Left ventricle myocardium inferior (tissue), 1 donor: Measurements from ENCODE around the gene SSBP3. TPM values are rescaled to one million over a fixed set of nuclear protein-coding genes. Genes with fewer than 3 reads are reported as not detected.

Experiments used
- DNase-seq: peaks from one replicate; pipeline ENCODE4 v3.0.0-alpha.2; 2020
- H3K27ac ChIP-seq: fragments of 200-600 bp; replicated peaks from 2 replicates; pipeline ENCODE4 v1.8.0; 2021
- H3K27me3 ChIP-seq: fragments of 200-600 bp; 2 replicates; pipeline ENCODE4 v1.8.0; 2021; ENCODE audit warnings: low read depth
- H3K36me3 ChIP-seq: fragments of 200-600 bp; 2 replicates; pipeline ENCODE4 v1.8.0; 2021
- H3K4me1 ChIP-seq: fragments of 200-600 bp; 2 replicates; pipeline ENCODE4 v1.8.0; 2021
- H3K4me3 ChIP-seq: fragments of 200-600 bp; 2 replicates; pipeline ENCODE4 v1.8.0; 2021; ENCODE audit warnings: mild to moderate bottlenecking, moderate library complexity
- H3K9me3 ChIP-seq: fragments of 200-600 bp; replicated peaks from 2 replicates; pipeline ENCODE4 v1.8.0; 2021
- CTCF ChIP-seq: fragments of 200-600 bp; IDR thresholded peaks from 2 replicates; pipeline ENCODE4 v1.8.0; 2021; ENCODE audit warnings: antibody characterized with exemption, mild to moderate bottlenecking, borderline replicate concordance
- intact Hi-C: fragments of 100-400 bp; cut with micrococcal nuclease; formaldehyde crosslinking; loops from one replicate; pipeline ENCODE4 v1.11.0; 2022
- total RNA-seq: library from RNA; stranded (reverse); fragmentation: NEBNext Ultra II Directional; extraction: Animal tissue kit (Norgen Biotek cat#: 25700); gene quantifications from one replicate; pipeline ENCODE4 v1.2.1, GENCODE V29; 2021
- donor health status: DM: no; HTN: yes; CAD: no; lungs with severe emphysema.

Gene SSBP3
- total RNA-seq, 1 donor from 2014 or later = 57.7 TPM

- no peak overlapping the region for H3K4me3 ChIP-seq
- intact Hi-C loops = no loop called here
- H3K27me3 ChIP-seq = no peaks in the 10 kb centered on the region
- TF ChIP-seq CTCF = no peak
- H3K27ac ChIP-seq = no peak overlapping the region
- peaks cover 16% of the 10 kb centered on the region for H3K36me3 ChIP-seq
- DNase-seq = no peak
- H3K4me1 ChIP-seq = peaks cover 10% of the 10 kb centered on the region
- H3K9me3 ChIP-seq = no peaks in the 10 kb centered on the region
These were observed 175.5 kb downstream of the SSBP3 start for GRCh38 chr1:54230507-54231339.

- H3K4me1 ChIP-seq = peaks cover 10% of the 10 kb centered on the region
- no peak overlapping the region for H3K4me3 ChIP-seq
- H3K9me3 ChIP-seq = no peaks in the 10 kb centered on the region
- no peak for TF ChIP-seq CTCF
- peaks cover 22% of the 10 kb centered on the region for H3K36me3 ChIP-seq
- DNase-seq = no peak
- H3K27me3 ChIP-seq = no peaks in the 10 kb centered on the region
- no peak overlapping the region for H3K27ac ChIP-seq
- intact Hi-C loops = no loop called here
These were observed 176.8 kb downstream of the SSBP3 start for GRCh38 chr1:54229281-54229891.

GRCh38 chr1:54228638-54229079, 177.5 kb downstream of the SSBP3 start:
- H3K36me3 ChIP-seq = peaks cover 22% of the 10 kb centered on the region
- H3K27me3 ChIP-seq = no peaks in the 10 kb centered on the region
- intact Hi-C loops = no loop called here
- DNase-seq = no peak
- no peak overlapping the region for H3K27ac ChIP-seq
- no peak for TF ChIP-seq CTCF
- peaks cover 10% of the 10 kb centered on the region for H3K4me1 ChIP-seq
- no peaks in the 10 kb centered on the region for H3K9me3 ChIP-seq
- no peak overlapping the region for H3K4me3 ChIP-seq

GRCh38 chr1:54227891-54228310, 178.3 kb downstream of the SSBP3 start:
- intact Hi-C loops = no loop called here
- no peak for TF ChIP-seq CTCF
- H3K27ac ChIP-seq = no peak overlapping the region

GRCh38 chr1:54227091-54227602, 179.0 kb downstream of the SSBP3 start:
- Histone ChIP-seq H3K4me1 (peaks cover 19% of the 10 kb centered on the region), H3K4me3 (no peak overlapping the region), H3K36me3 (peaks cover 22% of the 10 kb centered on the region), H3K9me3 (no peaks in the 10 kb centered on the region), H3K27me3 (no peaks in the 10 kb centered on the region), H3K27ac (no peak overlapping the region)
- DNase-seq = no peak
- intact Hi-C loops = no loop called here
- TF ChIP-seq CTCF = no peak

More at GRCh38 chr1:54227891-54228310, 178.3 kb downstream of the SSBP3 start:
- no peaks in the 10 kb centered on the region for H3K9me3 ChIP-seq
- peaks cover 16% of the 10 kb centered on the region for H3K4me1 ChIP-seq
- peaks cover 22% of the 10 kb centered on the region for H3K36me3 ChIP-seq
- no peaks in the 10 kb centered on the region for H3K27me3 ChIP-seq
- H3K4me3 ChIP-seq = no peak overlapping the region
- no peak for DNase-seq
